NCI-H345 treated with DMSO at 0.1 percent for 48 hours (cell line): ENCODE measurements around the gene LRRC4B.
"Not testable (repeated sequence)": the region's sequence is repeated elsewhere in the genome, so short reads cannot be mapped to it uniquely, and the experiment has no call there.

Experiments
- DNase-seq: peaks from one replicate; lab custom pipeline; 2025; ENCODE audit not compliant: unreplicated experiment; lab: John Stamatoyannopoulos, UW

The LRRC4B gene

GRCh38 chr19:50567882-50568727 lies at the start of gene LRRC4B:
TSS of gene LRRC4B (minus strand) at chr19:50568435. CDS start at chr19:50548838, 19,597 bp downstream.
- no peak for DNase-seq

GRCh38 chr19:50612504-50613404 lies 44.5 kb upstream of the LRRC4B start:
- DNase-seq = not testable (repeated sequence)

- no peak for DNase-seq
These were observed 39.9 kb upstream of the LRRC4B start for GRCh38 chr19:50607874-50608785.

GRCh38 chr19:50607388-50607787 lies 39.2 kb upstream of the LRRC4B start:
- DNase-seq = no peak

GRCh38 chr19:50606059-50606836 lies 38.0 kb upstream of the LRRC4B start:
- DNase-seq = not testable (repeated sequence)

GRCh38 chr19:50604264-50605073 lies 36.2 kb upstream of the LRRC4B start:
- DNase-seq = not testable (repeated sequence)

GRCh38 chr19:50602935-50603334 lies 34.7 kb upstream of the LRRC4B start:
- DNase-seq = no peak

GRCh38 chr19:50602496-50602895 lies 34.3 kb upstream of the LRRC4B start:
- DNase-seq = no peak

GRCh38 chr19:50602089-50602422 lies 33.8 kb upstream of the LRRC4B start:
- no peak for DNase-seq

GRCh38 chr19:50601407-50602088 lies 33.3 kb upstream of the LRRC4B start:
- no peak for DNase-seq

- no peak for DNase-seq
These were observed 31.2 kb upstream of the LRRC4B start for GRCh38 chr19:50599427-50599826.

GRCh38 chr19:50590191-50590590 lies 22.0 kb upstream of the LRRC4B start:
- no peak for DNase-seq

- not testable (repeated sequence) for DNase-seq
These were observed 13.8 kb upstream of the LRRC4B start for GRCh38 chr19:50581795-50582660.

- DNase-seq = no peak
These were observed 12.9 kb upstream of the LRRC4B start for GRCh38 chr19:50580970-50581634.

- no peak for DNase-seq
These were observed 12.0 kb upstream of the LRRC4B start for GRCh38 chr19:50580240-50580639.

GRCh38 chr19:50576769-50577168 lies 8.5 kb upstream of the LRRC4B start:
- not testable (repeated sequence) for DNase-seq
